Measurements from ENCODE around the gene ERMAP.
A peak's percentile ranks its signal among the peaks of the same experiment; 100 is the strongest.
"Not testable (repeated sequence)": the region's sequence is repeated elsewhere in the genome, so short reads cannot be mapped to it uniquely, and the experiment has no call there.

Gene ERMAP

GRCh38 chr1:42807056-42807668 is 9.8 kb upstream of the ERMAP start:
- DNase-seq: peak; percentile 35

- DNase-seq: not testable (repeated sequence)
Observed at GRCh38 chr1:42814815-42815214, 2.1 kb upstream of the ERMAP start.

- DNase-seq: no peak
Observed at GRCh38 chr1:42815941-42816584, 859 bp upstream of the ERMAP start.

GRCh38 chr1:42817440-42817767 is 482 bp downstream of the ERMAP start:
- no peak for DNase-seq

GRCh38 chr1:42817976-42818375 is 1.1 kb downstream of the ERMAP start:
- DNase-seq: no peak

GRCh38 chr1:42820813-42821212 is 3.9 kb downstream of the ERMAP start:
- no peak for DNase-seq

- DNase-seq: no peak
Observed at GRCh38 chr1:42821690-42822089, 4.8 kb downstream of the ERMAP start.

GRCh38 chr1:42822800-42823392 is 6.0 kb downstream of the ERMAP start:
- peak; percentile 49 for DNase-seq

- DNase-seq: no peak
Observed at GRCh38 chr1:42824481-42825035, 7.6 kb downstream of the ERMAP start.

GRCh38 chr1:42825036-42825851 is 8.3 kb downstream of the ERMAP start:
- no peak for DNase-seq

GRCh38 chr1:42830631-42831030 is 13.7 kb downstream of the ERMAP start:
- no peak for DNase-seq

- no peak for DNase-seq
Observed at GRCh38 chr1:42831273-42831672, 14.4 kb downstream of the ERMAP start.

GRCh38 chr1:42832641-42833240 is 15.8 kb downstream of the ERMAP start:
- no peak for DNase-seq

- DNase-seq: no peak
Observed at GRCh38 chr1:42833981-42834380, 17.1 kb downstream of the ERMAP start.

GRCh38 chr1:42834803-42835202 is 17.9 kb downstream of the ERMAP start:
- no peak for DNase-seq

GRCh38 chr1:42835422-42835821 is 18.5 kb downstream of the ERMAP start:
- DNase-seq: no peak

GRCh38 chr1:42837709-42838108 is 20.8 kb downstream of the ERMAP start:
- no peak for DNase-seq

- no peak for DNase-seq
Observed at GRCh38 chr1:42838482-42839190, 21.7 kb downstream of the ERMAP start.

- DNase-seq: no peak
Observed at GRCh38 chr1:42841010-42841409, 24.1 kb downstream of the ERMAP start.

- DNase-seq: no peak
Observed at GRCh38 chr1:42841440-42842147, 24.7 kb downstream of the ERMAP start.

GRCh38 chr1:42844592-42845140 is 27.7 kb downstream of the ERMAP start:
- DNase-seq: no peak

All from DMS 273 treated with DMSO at 0.1 percent for 48 hours (cell line).